ENCODE measurements around the gene SUN2.

DNA sequence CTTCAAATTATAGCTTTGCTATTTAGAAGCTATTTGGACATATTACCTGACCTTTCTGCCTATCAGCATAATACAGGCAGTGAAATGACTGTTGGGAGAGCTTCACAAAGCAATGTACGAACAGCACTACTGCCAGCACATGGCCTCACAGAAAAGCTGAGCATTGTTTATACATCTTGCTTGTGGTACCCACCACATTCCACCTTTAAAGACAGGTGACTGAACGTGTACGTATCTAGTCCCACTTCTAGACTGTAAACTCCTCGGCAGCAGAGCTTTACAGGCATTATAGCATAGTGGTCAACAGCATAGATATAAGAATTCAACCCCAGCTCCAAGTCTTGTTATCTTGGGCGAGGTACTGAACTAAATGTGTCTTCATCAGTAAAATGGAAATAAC is 56.7 kb downstream of the SUN2 start:
- TF ChIP-seq POLR2AphosphoS5 (IDR thresholded peaks at IDR 0.05; ENCODE audit: low read length) (no peak), RAD21 (IDR thresholded peaks at IDR 0.05; ENCODE audit: insufficient read depth, low read depth, low read length) (no peak), EZH2 (IDR thresholded peaks at IDR 0.05; ENCODE audit: borderline replicate concordance, control insufficient read depth, low read depth, low read length) (no peak), POLR2A (IDR thresholded peaks at IDR 0.05; ENCODE audit: low read depth, low read length) (no peak), YY1 (IDR thresholded peaks at IDR 0.05; ENCODE audit: low read depth, low read length) (no peak), ESRRA (IDR thresholded peaks at IDR 0.05; ENCODE audit: low read length) (no peak)
- TF ChIP-seq, protein P1, sequence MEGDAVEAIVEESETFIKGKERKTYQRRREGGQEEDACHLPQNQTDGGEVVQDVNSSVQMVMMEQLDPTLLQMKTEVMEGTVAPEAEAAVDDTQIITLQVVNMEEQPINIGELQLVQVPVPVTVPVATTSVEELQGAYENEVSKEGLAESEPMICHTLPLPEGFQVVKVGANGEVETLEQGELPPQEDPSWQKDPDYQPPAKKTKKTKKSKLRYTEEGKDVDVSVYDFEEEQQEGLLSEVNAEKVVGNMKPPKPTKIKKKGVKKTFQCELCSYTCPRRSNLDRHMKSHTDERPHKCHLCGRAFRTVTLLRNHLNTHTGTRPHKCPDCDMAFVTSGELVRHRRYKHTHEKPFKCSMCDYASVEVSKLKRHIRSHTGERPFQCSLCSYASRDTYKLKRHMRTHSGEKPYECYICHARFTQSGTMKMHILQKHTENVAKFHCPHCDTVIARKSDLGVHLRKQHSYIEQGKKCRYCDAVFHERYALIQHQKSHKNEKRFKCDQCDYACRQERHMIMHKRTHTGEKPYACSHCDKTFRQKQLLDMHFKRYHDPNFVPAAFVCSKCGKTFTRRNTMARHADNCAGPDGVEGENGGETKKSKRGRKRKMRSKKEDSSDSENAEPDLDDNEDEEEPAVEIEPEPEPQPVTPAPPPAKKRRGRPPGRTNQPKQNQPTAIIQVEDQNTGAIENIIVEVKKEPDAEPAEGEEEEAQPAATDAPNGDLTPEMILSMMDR (IDR thresholded peaks at IDR 0.05 in 2 of 3, conservative IDR thresholded peaks at IDR 0.05 in 1 of 3; ENCODE audit: control insufficient read depth in 2 of 3, extremely low read depth in 1 of 3, insufficient read depth in 1 of 3, low read depth in 3 of 3, low read length in 3 of 3), result no peak
- TF ChIP-seq, protein P2, sequence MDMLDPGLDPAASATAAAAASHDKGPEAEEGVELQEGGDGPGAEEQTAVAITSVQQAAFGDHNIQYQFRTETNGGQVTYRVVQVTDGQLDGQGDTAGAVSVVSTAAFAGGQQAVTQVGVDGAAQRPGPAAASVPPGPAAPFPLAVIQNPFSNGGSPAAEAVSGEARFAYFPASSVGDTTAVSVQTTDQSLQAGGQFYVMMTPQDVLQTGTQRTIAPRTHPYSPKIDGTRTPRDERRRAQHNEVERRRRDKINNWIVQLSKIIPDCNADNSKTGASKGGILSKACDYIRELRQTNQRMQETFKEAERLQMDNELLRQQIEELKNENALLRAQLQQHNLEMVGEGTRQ (IDR thresholded peaks at IDR 0.05; ENCODE audit: borderline replicate concordance, low read depth, low read length), result no peak
- TF ChIP-seq, protein P3, sequence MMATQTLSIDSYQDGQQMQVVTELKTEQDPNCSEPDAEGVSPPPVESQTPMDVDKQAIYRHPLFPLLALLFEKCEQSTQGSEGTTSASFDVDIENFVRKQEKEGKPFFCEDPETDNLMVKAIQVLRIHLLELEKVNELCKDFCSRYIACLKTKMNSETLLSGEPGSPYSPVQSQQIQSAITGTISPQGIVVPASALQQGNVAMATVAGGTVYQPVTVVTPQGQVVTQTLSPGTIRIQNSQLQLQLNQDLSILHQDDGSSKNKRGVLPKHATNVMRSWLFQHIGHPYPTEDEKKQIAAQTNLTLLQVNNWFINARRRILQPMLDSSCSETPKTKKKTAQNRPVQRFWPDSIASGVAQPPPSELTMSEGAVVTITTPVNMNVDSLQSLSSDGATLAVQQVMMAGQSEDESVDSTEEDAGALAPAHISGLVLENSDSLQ (IDR thresholded peaks at IDR 0.05), result no peak
- TF ChIP-seq, protein P4, sequence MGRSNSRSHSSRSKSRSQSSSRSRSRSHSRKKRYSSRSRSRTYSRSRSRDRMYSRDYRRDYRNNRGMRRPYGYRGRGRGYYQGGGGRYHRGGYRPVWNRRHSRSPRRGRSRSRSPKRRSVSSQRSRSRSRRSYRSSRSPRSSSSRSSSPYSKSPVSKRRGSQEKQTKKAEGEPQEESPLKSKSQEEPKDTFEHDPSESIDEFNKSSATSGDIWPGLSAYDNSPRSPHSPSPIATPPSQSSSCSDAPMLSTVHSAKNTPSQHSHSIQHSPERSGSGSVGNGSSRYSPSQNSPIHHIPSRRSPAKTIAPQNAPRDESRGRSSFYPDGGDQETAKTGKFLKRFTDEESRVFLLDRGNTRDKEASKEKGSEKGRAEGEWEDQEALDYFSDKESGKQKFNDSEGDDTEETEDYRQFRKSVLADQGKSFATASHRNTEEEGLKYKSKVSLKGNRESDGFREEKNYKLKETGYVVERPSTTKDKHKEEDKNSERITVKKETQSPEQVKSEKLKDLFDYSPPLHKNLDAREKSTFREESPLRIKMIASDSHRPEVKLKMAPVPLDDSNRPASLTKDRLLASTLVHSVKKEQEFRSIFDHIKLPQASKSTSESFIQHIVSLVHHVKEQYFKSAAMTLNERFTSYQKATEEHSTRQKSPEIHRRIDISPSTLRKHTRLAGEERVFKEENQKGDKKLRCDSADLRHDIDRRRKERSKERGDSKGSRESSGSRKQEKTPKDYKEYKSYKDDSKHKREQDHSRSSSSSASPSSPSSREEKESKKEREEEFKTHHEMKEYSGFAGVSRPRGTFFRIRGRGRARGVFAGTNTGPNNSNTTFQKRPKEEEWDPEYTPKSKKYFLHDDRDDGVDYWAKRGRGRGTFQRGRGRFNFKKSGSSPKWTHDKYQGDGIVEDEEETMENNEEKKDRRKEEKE (IDR thresholded peaks at IDR 0.05), result no peak
- TF ChIP-seq, protein P5, sequence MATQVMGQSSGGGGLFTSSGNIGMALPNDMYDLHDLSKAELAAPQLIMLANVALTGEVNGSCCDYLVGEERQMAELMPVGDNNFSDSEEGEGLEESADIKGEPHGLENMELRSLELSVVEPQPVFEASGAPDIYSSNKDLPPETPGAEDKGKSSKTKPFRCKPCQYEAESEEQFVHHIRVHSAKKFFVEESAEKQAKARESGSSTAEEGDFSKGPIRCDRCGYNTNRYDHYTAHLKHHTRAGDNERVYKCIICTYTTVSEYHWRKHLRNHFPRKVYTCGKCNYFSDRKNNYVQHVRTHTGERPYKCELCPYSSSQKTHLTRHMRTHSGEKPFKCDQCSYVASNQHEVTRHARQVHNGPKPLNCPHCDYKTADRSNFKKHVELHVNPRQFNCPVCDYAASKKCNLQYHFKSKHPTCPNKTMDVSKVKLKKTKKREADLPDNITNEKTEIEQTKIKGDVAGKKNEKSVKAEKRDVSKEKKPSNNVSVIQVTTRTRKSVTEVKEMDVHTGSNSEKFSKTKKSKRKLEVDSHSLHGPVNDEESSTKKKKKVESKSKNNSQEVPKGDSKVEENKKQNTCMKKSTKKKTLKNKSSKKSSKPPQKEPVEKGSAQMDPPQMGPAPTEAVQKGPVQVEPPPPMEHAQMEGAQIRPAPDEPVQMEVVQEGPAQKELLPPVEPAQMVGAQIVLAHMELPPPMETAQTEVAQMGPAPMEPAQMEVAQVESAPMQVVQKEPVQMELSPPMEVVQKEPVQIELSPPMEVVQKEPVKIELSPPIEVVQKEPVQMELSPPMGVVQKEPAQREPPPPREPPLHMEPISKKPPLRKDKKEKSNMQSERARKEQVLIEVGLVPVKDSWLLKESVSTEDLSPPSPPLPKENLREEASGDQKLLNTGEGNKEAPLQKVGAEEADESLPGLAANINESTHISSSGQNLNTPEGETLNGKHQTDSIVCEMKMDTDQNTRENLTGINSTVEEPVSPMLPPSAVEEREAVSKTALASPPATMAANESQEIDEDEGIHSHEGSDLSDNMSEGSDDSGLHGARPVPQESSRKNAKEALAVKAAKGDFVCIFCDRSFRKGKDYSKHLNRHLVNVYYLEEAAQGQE (IDR thresholded peaks at IDR 0.05; ENCODE audit: low read depth, low read length), result no peak

All from GM12878 (cell line).